H9 (cell line): ENCODE results near the gene CFAP61. TPM values are rescaled to one million over a fixed set of nuclear protein-coding genes. Genes with fewer than 3 reads are reported as not detected.

ENCODE experiments used
- DNase-seq: peaks from one replicate; pipeline ENCODE4 v3.0.0-alpha.2; 2017
- H2AFZ ChIP-seq: one replicate; pipeline ENCODE4 v1.6.1; 2013; ENCODE audit warnings: mild to moderate bottlenecking, low read length, control low read depth, moderate library complexity
- H2AK5ac ChIP-seq: 2 replicates; pipeline ENCODE4 v1.6.1; 2013; ENCODE audit warnings: low read length, control low read depth, mixed read lengths; ENCODE audit not compliant: insufficient read length
- H2BK120ac ChIP-seq: one replicate; pipeline ENCODE4 v1.6.1; 2013; ENCODE audit warnings: low read depth, mild to moderate bottlenecking, low read length, control low read depth, inconsistent platforms; ENCODE audit not compliant: poor library complexity, severe bottlenecking
- H2BK12ac ChIP-seq: 2 replicates; pipeline ENCODE4 v1.6.1; 2013; ENCODE audit warnings: low read length, control low read depth, mixed read lengths, low read depth; ENCODE audit not compliant: insufficient read length
- H2BK15ac ChIP-seq: 2 replicates; pipeline ENCODE4 v1.6.1; 2013; ENCODE audit warnings: low read depth, low read length, control low read depth
- H2BK20ac ChIP-seq: one replicate; pipeline ENCODE4 v1.6.1; 2013; ENCODE audit warnings: low read depth, mild to moderate bottlenecking, low read length, control low read depth, inconsistent platforms; ENCODE audit not compliant: poor library complexity, severe bottlenecking
- H2BK5ac ChIP-seq: 2 replicates; pipeline ENCODE4 v1.6.1; 2013; ENCODE audit warnings: low read length, control low read depth, mixed read lengths; ENCODE audit not compliant: insufficient read length
- H3K14ac ChIP-seq: 2 replicates; pipeline ENCODE4 v1.6.1; 2013; ENCODE audit warnings: low read length, control low read depth; ENCODE audit not compliant: insufficient read depth
- H3K18ac ChIP-seq: 2 replicates; pipeline ENCODE4 v1.6.1; 2013; ENCODE audit warnings: low read depth, mild to moderate bottlenecking, mixed read lengths, low read length, control low read depth; ENCODE audit not compliant: insufficient read length
- H3K23ac ChIP-seq: 2 replicates; pipeline ENCODE4 v1.6.1; 2013; ENCODE audit warnings: low read length, control low read depth, mixed read lengths, low read depth; ENCODE audit not compliant: insufficient read length
- H3K23me2 ChIP-seq: 2 replicates; pipeline ENCODE4 v1.6.1; 2013; ENCODE audit warnings: low read depth, mild to moderate bottlenecking, mixed read lengths, low read length, control low read depth; ENCODE audit not compliant: insufficient read length, poor library complexity, severe bottlenecking
- H3K27ac ChIP-seq: 2 replicates; pipeline ENCODE4 v1.5.1; 2013; ENCODE audit warnings: low read length, control low read depth, mixed read lengths, low read depth; ENCODE audit not compliant: insufficient read length
- H3K27me3 ChIP-seq: 2 replicates; pipeline ENCODE4 v1.6.1; 2013; ENCODE audit warnings: low read length, control low read depth, inconsistent platforms; ENCODE audit not compliant: insufficient read depth
- H3K4ac ChIP-seq: 2 replicates; pipeline ENCODE4 v1.6.1; 2013; ENCODE audit warnings: low read depth, mild to moderate bottlenecking, control low read depth, inconsistent platforms, low read length, moderate library complexity
- H3K4me1 ChIP-seq: 2 replicates; pipeline ENCODE4 v1.6.1; 2013; ENCODE audit warnings: low read length, control low read depth, inconsistent platforms; ENCODE audit not compliant: insufficient read depth
- H3K4me2 ChIP-seq: 2 replicates; pipeline ENCODE4 v1.6.1; 2013; ENCODE audit warnings: low read length, control low read depth, mixed read lengths; ENCODE audit not compliant: insufficient read length, insufficient read depth
- H3K56ac ChIP-seq: 2 replicates; pipeline ENCODE4 v1.6.1; 2013; ENCODE audit warnings: low read depth, mild to moderate bottlenecking, mixed read lengths, low read length, control low read depth; ENCODE audit not compliant: insufficient read length
- H3K79me1 ChIP-seq: 2 replicates; pipeline ENCODE4 v1.6.1; 2013; ENCODE audit warnings: low read depth, mild to moderate bottlenecking, moderate library complexity, low read length, control low read depth, inconsistent platforms; ENCODE audit not compliant: insufficient read depth, poor library complexity, severe bottlenecking
- H3K79me2 ChIP-seq: 2 replicates; pipeline ENCODE4 v1.6.1; 2013; ENCODE audit warnings: low read length, control low read depth, inconsistent platforms; ENCODE audit not compliant: insufficient read depth
- H3K9ac ChIP-seq: 2 replicates; pipeline ENCODE4 v1.6.1; 2013; ENCODE audit warnings: low read length, control low read depth, mixed read lengths; ENCODE audit not compliant: insufficient read length; ENCODE audit errors: extremely low read depth
- H3K9me3 ChIP-seq: one replicate; pipeline ENCODE4 v1.6.1; 2013; ENCODE audit warnings: low read depth, low read length, inconsistent platforms; ENCODE audit not compliant: control insufficient read depth
- H3T11ph ChIP-seq: one replicate; pipeline ENCODE4 v1.6.1; 2013; ENCODE audit warnings: mild to moderate bottlenecking, low read length, control low read depth, inconsistent platforms
- H4K20me1 ChIP-seq: one replicate; pipeline ENCODE4 v1.6.1; 2013; ENCODE audit not compliant: control insufficient read depth, insufficient read length, insufficient read depth
- H4K5ac ChIP-seq: 2 replicates; pipeline ENCODE4 v1.6.1; 2013; ENCODE audit warnings: low read depth, mild to moderate bottlenecking, mixed read lengths, low read length, control low read depth; ENCODE audit not compliant: insufficient read length
- H4K8ac ChIP-seq: replicated peaks from 2 replicates; pipeline ENCODE4 v1.6.1; 2013; ENCODE audit warnings: low read length, control low read depth, mixed read lengths, low read depth; ENCODE audit not compliant: insufficient read length
- H4K91ac ChIP-seq: 2 replicates; pipeline ENCODE4 v1.6.1; 2013; ENCODE audit warnings: low read depth, mild to moderate bottlenecking, moderate library complexity, mixed read lengths, low read length, control low read depth; ENCODE audit not compliant: insufficient read length
- H3K27ac Mint-ChIP-seq, 3 experiments: 2 replicates in 2 of 3; 3 replicates in 1 of 3; pipeline ENCODE4 v1.8.0; 2020 to 2021; ENCODE audit warnings: mixed read lengths in 3 of 3, mild to moderate bottlenecking in 1 of 3, moderate library complexity in 1 of 3
- H3K27me3 Mint-ChIP-seq: 2 replicates; pipeline ENCODE4 v1.8.0; 2021; ENCODE audit warnings: low read depth, mild to moderate bottlenecking, moderate library complexity, mixed read lengths
- H3K36me3 Mint-ChIP-seq, 3 experiments: 2 replicates in 2 of 3; 3 replicates in 1 of 3; pipeline ENCODE4 v1.8.0; 2020 to 2021; ENCODE audit warnings: low read depth in 3 of 3, mixed read lengths in 3 of 3; ENCODE audit not compliant: insufficient read depth in 1 of 3
- H3K4me1 Mint-ChIP-seq, 2 experiments: 2 replicates each; pipeline ENCODE4 v1.8.0; 2020; ENCODE audit warnings: mixed read lengths in 2 of 2
- H3K4me3 Mint-ChIP-seq, 2 experiments: 2 replicates in 1 of 2; 3 replicates in 1 of 2; pipeline ENCODE4 v1.8.0; 2020 to 2021; ENCODE audit warnings: mild to moderate bottlenecking in 2 of 2, mixed read lengths in 2 of 2, moderate library complexity in 1 of 2
- H3K9me3 Mint-ChIP-seq, 2 experiments: 2 replicates in 1 of 2; 3 replicates in 1 of 2; pipeline ENCODE4 v1.8.0; 2020; ENCODE audit warnings: mild to moderate bottlenecking in 2 of 2, mixed read lengths in 2 of 2, moderate library complexity in 1 of 2
- WGBS: extraction: QIAGEN DNeasy Blood & Tissue Kit; methylation state at CpG from one replicate; pipeline ENCODE4 v1.1.7; 2013; ENCODE audit warnings: missing lambda C conversion rate, low lambda C conversion rate, mixed read lengths; ENCODE audit not compliant: insufficient read length; ENCODE audit errors: extremely low coverage; 5-methylcytosine and 5-hydroxymethylcytosine counted together
- total RNA-seq: library from RNA; stranded (reverse); gene quantifications from 2 replicates; pipeline ENCODE4 v1.2.1, GENCODE V29; 2021
- TF ChIP-seq, protein P1 (sequence below): fragments of 200-600 bp; sonication (generic); conservative IDR thresholded peaks from 3 replicates; pipeline ENCODE4 v1.8.0; 2021; ENCODE audit warnings: antibody characterized with exemption, mild to moderate bottlenecking

CFAP61 gene
- total RNA-seq, 1 experiment from 2014 or later, result 0.44 TPM

- H3K23me2 ChIP-seq, result no peaks in the 10 kb centered on the region
- H3K4me1 Mint-ChIP-seq, result peaks cover 15 to 16% of the 10 kb centered on the region in 2 experiments
- H3K9ac ChIP-seq, result no peak overlapping the region
- no peak overlapping the region for H2BK12ac ChIP-seq
- H3K4ac ChIP-seq, result no peak overlapping the region
- H3K27ac ChIP-seq, result no peak overlapping the region
- no peak overlapping the region for H2BK20ac ChIP-seq
- no peak overlapping the region for H3K23ac ChIP-seq
- no peaks in the 10 kb centered on the region for H3K9me3 Mint-ChIP-seq
- no peaks in the 10 kb centered on the region for H3K79me2 ChIP-seq
- no peak overlapping the region for H2AK5ac ChIP-seq
- TF ChIP-seq, protein P1, sequence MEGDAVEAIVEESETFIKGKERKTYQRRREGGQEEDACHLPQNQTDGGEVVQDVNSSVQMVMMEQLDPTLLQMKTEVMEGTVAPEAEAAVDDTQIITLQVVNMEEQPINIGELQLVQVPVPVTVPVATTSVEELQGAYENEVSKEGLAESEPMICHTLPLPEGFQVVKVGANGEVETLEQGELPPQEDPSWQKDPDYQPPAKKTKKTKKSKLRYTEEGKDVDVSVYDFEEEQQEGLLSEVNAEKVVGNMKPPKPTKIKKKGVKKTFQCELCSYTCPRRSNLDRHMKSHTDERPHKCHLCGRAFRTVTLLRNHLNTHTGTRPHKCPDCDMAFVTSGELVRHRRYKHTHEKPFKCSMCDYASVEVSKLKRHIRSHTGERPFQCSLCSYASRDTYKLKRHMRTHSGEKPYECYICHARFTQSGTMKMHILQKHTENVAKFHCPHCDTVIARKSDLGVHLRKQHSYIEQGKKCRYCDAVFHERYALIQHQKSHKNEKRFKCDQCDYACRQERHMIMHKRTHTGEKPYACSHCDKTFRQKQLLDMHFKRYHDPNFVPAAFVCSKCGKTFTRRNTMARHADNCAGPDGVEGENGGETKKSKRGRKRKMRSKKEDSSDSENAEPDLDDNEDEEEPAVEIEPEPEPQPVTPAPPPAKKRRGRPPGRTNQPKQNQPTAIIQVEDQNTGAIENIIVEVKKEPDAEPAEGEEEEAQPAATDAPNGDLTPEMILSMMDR, result no peak
- no peak overlapping the region for H3K14ac ChIP-seq
- WGBS, result no CpG with 5 or more reads among the region's 15 CpGs
- H3K27ac Mint-ChIP-seq, result no peak overlapping the region
- H3K4me1 ChIP-seq, result peaks cover under 1% of the 10 kb centered on the region; the same call in 1 of the 2 replicates
- H2BK5ac ChIP-seq, result no peak overlapping the region
- no peaks in the 10 kb centered on the region for H4K20me1 ChIP-seq
- H2BK120ac ChIP-seq, result no peak overlapping the region
- H3T11ph ChIP-seq, result no peak overlapping the region
- H3K36me3 Mint-ChIP-seq, result no peaks in the 10 kb centered on the region
- no peak overlapping the region for H3K18ac ChIP-seq
- no peaks in the 10 kb centered on the region for H3K9me3 ChIP-seq
- H3K27me3 ChIP-seq, result no peaks in the 10 kb centered on the region; the same call in 1 of the 2 replicates
- no peak overlapping the region for H3K4me3 Mint-ChIP-seq
- no peak overlapping the region for H4K8ac ChIP-seq
- H3K79me1 ChIP-seq, result no peaks in the 10 kb centered on the region
- no peak overlapping the region for H2AFZ ChIP-seq
- H4K91ac ChIP-seq, result no peak overlapping the region
- H2BK15ac ChIP-seq, result no peak overlapping the region
- no peak overlapping the region for H4K5ac ChIP-seq
- DNase-seq, result no peak
- no peak overlapping the region for H3K56ac ChIP-seq
- H3K4me2 ChIP-seq, result no peak overlapping the region
- peaks cover 2% of the 10 kb centered on the region for H3K27me3 Mint-ChIP-seq
Measured at GRCh38 chr20:20073801-20074371, 21.6 kb downstream of the CFAP61 start.
